ENCODE measurements around the gene LYZL4. TPM values are rescaled to one million over a fixed set of nuclear protein-coding genes. Genes with fewer than 3 reads are reported as not detected.

The LYZL4 gene
- total RNA-seq, 1 donor from 2014 or later, result not detected

DNA sequence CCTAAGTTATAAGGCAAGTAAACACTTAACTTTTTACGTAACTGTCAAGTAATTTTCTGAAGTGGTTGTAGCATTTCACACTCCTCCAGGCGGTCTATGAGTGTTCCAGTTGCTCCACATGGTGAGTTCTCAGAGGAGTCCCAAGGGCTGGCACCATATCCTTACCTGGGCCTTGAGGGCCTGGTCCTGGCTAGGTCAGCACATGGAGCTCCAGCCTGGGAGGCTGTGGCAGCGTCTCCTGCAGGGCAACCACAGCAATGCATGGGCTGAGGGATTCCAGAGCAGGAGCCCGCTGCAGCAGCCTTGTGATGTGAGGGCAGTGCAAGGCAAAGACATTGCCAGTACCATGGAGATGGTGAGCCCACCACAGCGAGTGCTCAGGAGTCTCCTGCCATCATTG is 32.2 kb upstream of the LYZL4 start:
- Mint-ChIP-seq H3K27me3 (ENCODE audit: low read depth) (peaks cover 57% of the 10 kb centered on the region), H3K9me3 (no peaks in the 10 kb centered on the region), H3K4me1 (peaks cover 15% of the 10 kb centered on the region), H3K27ac (ENCODE audit: unreplicated experiment) (no peak overlapping the region), H3K36me3 (ENCODE audit: low read depth) (no peaks in the 10 kb centered on the region), H3K4me3 (no peak overlapping the region)
- no peak for DNase-seq (ENCODE audit: low read depth, low spot score)
- TF ChIP-seq, protein P1, sequence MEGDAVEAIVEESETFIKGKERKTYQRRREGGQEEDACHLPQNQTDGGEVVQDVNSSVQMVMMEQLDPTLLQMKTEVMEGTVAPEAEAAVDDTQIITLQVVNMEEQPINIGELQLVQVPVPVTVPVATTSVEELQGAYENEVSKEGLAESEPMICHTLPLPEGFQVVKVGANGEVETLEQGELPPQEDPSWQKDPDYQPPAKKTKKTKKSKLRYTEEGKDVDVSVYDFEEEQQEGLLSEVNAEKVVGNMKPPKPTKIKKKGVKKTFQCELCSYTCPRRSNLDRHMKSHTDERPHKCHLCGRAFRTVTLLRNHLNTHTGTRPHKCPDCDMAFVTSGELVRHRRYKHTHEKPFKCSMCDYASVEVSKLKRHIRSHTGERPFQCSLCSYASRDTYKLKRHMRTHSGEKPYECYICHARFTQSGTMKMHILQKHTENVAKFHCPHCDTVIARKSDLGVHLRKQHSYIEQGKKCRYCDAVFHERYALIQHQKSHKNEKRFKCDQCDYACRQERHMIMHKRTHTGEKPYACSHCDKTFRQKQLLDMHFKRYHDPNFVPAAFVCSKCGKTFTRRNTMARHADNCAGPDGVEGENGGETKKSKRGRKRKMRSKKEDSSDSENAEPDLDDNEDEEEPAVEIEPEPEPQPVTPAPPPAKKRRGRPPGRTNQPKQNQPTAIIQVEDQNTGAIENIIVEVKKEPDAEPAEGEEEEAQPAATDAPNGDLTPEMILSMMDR (conservative IDR thresholded peaks at IDR 0.05), result no peak

DNA sequence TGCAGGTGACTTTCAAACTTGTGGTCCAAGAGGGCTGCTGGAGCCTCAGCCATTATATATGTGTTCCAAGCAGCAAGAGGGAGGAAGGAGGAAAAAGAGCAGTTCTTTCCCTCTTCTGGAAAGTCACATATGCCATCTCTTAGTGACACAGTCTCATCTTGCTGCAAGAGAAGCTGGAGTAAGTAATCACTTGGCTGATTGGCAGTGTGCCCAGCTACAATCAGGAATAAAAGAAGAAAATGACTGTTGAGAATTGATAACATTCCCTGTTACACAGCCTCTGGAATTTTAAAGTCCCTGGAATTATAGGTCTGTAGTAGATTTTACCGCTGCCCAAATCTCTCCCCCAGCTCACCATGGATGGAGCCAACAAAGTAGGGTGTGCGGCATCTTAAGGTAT is 31.4 kb upstream of the LYZL4 start:
- no peaks in the 10 kb centered on the region for H3K36me3 Mint-ChIP-seq (ENCODE audit: low read depth)
- H3K4me3 Mint-ChIP-seq, result no peak overlapping the region
- H3K27ac Mint-ChIP-seq (ENCODE audit: unreplicated experiment), result no peak overlapping the region
- peaks cover 5% of the 10 kb centered on the region for H3K9me3 Mint-ChIP-seq
- DNase-seq (ENCODE audit: low read depth, low spot score), result no peak
- TF ChIP-seq, protein P1 (conservative IDR thresholded peaks at IDR 0.05), result no peak
- peaks cover 15% of the 10 kb centered on the region for H3K4me1 Mint-ChIP-seq
- H3K27me3 Mint-ChIP-seq (ENCODE audit: low read depth), result peaks cover 63% of the 10 kb centered on the region

DNA sequence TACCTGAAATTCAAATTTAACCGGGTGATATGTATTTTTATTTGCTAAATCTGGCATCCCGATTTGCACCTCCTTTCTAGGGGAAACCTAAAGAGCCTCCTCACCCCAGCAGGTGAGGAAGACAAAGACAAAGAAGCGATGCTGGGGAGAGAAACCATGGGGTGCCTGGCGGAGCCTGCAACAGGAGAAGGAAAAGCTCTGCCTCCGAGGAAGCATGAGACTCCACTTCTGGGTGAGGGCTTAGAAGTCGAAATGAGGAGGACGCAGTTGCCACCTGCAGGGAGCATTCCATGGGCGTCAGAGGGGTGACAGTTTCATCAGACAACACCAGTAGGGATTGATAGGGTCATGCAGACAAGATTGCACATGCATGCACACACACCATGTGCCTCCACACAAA is 30.5 kb upstream of the LYZL4 start:
- peaks cover 62% of the 10 kb centered on the region for H3K27me3 Mint-ChIP-seq (ENCODE audit: low read depth)
- TF ChIP-seq, protein P1 (conservative IDR thresholded peaks at IDR 0.05), result no peak
- DNase-seq (ENCODE audit: low read depth, low spot score), result no peak
- H3K9me3 Mint-ChIP-seq, result peaks cover 5% of the 10 kb centered on the region
- H3K4me1 Mint-ChIP-seq, result peaks cover 15% of the 10 kb centered on the region
- H3K27ac Mint-ChIP-seq (ENCODE audit: unreplicated experiment), result no peak overlapping the region
- H3K36me3 Mint-ChIP-seq (ENCODE audit: low read depth), result no peaks in the 10 kb centered on the region
- H3K4me3 Mint-ChIP-seq, result no peak overlapping the region

DNA sequence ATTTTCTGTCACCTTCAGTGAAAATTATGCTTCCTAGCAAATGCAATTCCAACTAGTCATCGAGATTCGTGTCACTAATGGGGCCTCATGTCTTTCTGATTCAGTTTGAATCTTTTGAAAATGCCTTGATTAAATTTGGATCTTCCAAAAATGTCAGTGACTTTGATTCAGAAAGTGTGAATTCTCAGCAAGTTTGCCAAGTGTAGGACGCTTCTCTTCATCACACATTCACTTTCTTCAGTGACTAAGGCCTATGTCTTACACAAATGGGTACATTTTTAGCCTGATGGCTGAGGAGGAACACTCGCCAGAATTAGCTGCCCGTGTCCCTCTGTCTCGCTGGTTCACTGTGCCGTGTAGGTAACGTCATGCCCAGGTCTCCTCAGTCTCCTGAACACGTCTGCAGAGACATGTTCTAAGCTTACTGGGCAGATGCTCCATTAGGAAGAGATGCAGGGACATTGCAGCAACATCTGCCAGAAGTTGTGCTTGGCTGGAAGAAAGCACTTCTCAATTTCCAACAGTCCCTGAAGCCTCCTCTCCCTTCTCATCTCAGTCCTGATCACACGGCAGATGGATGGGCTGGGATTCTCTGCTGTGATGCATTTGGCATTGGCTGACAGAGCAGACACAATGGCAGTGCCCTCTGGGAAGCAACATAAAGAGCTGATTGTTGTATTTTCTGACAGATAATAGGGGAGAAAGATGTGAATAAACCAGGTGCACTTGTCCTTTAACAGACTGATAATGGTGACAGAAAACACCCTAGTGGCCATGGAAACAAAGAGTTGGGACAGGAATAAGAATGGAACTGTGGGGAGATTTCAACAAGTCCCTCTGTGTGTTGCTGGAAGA is 29.1 kb upstream of the LYZL4 start:
- no peak overlapping the region for H3K27ac Mint-ChIP-seq (ENCODE audit: unreplicated experiment)
- no peak for DNase-seq (ENCODE audit: low read depth, low spot score)
- TF ChIP-seq, protein P1 (conservative IDR thresholded peaks at IDR 0.05), result no peak
- H3K4me1 Mint-ChIP-seq, result peaks cover 15% of the 10 kb centered on the region
- H3K36me3 Mint-ChIP-seq (ENCODE audit: low read depth), result no peaks in the 10 kb centered on the region
- H3K9me3 Mint-ChIP-seq, result peaks cover 5% of the 10 kb centered on the region
- H3K4me3 Mint-ChIP-seq, result no peak overlapping the region
- peaks cover 53% of the 10 kb centered on the region for H3K27me3 Mint-ChIP-seq (ENCODE audit: low read depth)

DNA sequence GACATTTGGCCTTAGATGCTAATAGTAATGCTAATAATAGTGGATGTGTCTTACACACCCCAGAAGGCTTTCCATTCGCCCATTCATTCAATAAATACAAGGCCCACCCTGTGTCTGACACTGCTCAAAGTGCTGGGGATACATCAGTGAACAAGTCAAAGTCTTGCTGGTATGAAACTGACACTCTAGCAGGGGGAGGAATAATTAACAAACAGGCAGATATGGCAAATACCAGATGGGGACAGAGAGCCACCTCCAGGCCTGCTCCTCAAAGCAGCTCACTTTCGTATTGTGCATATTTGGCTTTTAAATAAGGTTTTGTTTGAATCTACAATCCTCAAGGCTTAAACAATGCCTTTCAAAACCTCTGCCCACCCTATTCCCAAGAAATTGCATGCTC is 28.3 kb upstream of the LYZL4 start:
- no peak overlapping the region for H3K4me3 Mint-ChIP-seq
- H3K4me1 Mint-ChIP-seq, result peaks cover 15% of the 10 kb centered on the region
- no peak for DNase-seq (ENCODE audit: low read depth, low spot score)
- no peaks in the 10 kb centered on the region for H3K36me3 Mint-ChIP-seq (ENCODE audit: low read depth)
- H3K27ac Mint-ChIP-seq (ENCODE audit: unreplicated experiment), result no peak overlapping the region
- TF ChIP-seq, protein P1 (conservative IDR thresholded peaks at IDR 0.05), result no peak
- peaks cover 52% of the 10 kb centered on the region for H3K27me3 Mint-ChIP-seq (ENCODE audit: low read depth)
- H3K9me3 Mint-ChIP-seq, result peaks cover 5% of the 10 kb centered on the region
